ENCODE data around the gene IGIP.

DNA sequence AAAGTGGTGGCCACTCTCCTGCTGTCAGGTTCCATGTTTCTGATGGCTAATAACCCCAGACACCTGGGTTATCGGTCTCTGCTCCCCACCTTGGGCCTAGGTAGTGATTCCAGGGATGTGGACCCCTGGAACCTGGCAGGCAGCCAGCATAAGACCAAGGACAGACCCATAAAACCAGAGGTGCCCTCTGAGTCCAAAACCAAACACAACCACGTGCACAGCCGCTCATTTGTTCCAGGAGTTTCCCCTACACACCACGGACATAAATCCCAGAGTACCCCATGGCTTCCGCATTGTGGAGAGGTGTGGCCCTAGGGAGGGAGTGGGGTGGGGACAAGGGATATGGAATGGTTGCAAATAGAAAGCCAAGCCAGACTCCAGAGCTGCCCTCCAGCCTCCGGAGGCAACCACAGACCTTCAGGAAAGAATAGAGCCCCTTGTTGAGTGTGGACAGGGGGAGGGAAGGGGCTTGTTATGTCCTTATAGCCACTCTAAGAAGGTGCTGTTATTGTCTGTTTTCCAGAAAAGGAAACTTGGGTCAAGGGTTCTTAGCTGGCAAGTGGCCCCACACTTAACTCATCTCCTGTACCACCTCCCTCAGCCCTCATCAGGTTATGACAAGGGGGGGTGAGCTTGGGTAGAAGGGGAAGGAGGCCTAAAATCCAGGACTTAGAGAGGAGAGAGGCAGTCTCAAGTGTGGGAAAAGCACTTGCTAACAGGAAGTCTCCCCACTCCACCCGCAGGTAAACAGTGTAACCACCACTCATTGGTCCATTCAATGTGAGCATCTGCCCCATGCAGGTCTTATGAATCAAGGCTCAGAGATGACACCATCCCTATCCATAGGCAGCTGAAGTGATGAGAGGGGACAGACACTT lies 25.6 kb downstream of the IGIP start:
- TF ChIP-seq, protein P1, sequence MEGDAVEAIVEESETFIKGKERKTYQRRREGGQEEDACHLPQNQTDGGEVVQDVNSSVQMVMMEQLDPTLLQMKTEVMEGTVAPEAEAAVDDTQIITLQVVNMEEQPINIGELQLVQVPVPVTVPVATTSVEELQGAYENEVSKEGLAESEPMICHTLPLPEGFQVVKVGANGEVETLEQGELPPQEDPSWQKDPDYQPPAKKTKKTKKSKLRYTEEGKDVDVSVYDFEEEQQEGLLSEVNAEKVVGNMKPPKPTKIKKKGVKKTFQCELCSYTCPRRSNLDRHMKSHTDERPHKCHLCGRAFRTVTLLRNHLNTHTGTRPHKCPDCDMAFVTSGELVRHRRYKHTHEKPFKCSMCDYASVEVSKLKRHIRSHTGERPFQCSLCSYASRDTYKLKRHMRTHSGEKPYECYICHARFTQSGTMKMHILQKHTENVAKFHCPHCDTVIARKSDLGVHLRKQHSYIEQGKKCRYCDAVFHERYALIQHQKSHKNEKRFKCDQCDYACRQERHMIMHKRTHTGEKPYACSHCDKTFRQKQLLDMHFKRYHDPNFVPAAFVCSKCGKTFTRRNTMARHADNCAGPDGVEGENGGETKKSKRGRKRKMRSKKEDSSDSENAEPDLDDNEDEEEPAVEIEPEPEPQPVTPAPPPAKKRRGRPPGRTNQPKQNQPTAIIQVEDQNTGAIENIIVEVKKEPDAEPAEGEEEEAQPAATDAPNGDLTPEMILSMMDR (IDR thresholded peaks at IDR 0.05): no peak
- TF ChIP-seq EZH2phosphoT487 (IDR thresholded peaks at IDR 0.05): no peak
- TF ChIP-seq EZH2 (IDR thresholded peaks at IDR 0.05): no peak

Data from neural progenitor cell (in vitro differentiated cells).